ENCODE measurements around the gene MACROD2.
"Not testable (repeated sequence)": the region's sequence is repeated elsewhere in the genome, so short reads cannot be mapped to it uniquely, and the experiment has no call there.

The MACROD2 gene

DNA sequence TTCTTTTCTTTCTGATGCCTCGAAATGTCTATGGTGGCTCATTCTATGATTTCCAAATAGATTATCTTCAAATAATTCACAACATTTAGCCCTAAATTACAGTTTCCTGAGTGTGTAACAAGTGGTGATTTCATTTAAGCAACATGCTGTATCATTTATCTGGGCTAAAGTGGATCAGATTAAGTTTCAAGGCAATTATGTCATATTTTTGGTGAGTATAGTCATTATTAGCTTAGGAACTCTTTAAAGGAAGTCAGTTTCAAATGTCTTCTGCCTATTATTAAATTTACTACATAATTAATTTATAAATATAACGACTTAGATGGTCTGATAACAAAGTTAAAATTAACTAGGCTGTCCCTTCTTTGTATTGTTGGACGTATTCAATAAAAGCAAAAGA, 1190.0 kb downstream of the MACROD2 start:
- TF ChIP-seq, protein P1, sequence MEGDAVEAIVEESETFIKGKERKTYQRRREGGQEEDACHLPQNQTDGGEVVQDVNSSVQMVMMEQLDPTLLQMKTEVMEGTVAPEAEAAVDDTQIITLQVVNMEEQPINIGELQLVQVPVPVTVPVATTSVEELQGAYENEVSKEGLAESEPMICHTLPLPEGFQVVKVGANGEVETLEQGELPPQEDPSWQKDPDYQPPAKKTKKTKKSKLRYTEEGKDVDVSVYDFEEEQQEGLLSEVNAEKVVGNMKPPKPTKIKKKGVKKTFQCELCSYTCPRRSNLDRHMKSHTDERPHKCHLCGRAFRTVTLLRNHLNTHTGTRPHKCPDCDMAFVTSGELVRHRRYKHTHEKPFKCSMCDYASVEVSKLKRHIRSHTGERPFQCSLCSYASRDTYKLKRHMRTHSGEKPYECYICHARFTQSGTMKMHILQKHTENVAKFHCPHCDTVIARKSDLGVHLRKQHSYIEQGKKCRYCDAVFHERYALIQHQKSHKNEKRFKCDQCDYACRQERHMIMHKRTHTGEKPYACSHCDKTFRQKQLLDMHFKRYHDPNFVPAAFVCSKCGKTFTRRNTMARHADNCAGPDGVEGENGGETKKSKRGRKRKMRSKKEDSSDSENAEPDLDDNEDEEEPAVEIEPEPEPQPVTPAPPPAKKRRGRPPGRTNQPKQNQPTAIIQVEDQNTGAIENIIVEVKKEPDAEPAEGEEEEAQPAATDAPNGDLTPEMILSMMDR (IDR thresholded peaks at IDR 0.05; ENCODE audit: insufficient read depth, missing control alignments) = no peak
- DNase-seq (ENCODE audit: insufficient read length, low spot score) (no peak), FAIRE-seq (no peak)

DNA sequence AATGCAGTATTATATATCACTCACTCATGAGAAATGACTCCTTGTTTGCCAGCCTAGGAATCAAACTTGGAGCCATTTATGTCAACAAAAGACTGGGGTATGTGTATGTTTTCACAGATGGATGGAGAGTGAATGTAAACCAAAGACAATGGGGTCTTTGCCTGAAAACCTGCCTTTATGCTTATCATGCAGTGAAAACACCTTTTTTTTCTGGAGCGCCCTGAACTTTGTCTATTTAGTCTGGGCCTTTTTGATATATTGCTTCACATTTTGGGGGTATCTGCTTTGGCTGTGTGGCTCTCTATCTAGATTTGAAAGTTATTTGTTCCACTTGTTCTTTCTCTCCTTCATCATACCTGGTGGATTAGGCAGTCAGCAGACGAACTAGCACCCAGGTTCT, 1190.6 kb downstream of the MACROD2 start:
- DNase-seq (ENCODE audit: insufficient read length, low spot score) (no peak), FAIRE-seq (no peak)
- TF ChIP-seq, protein P1 (IDR thresholded peaks at IDR 0.05; ENCODE audit: insufficient read depth, missing control alignments) = no peak

DNA sequence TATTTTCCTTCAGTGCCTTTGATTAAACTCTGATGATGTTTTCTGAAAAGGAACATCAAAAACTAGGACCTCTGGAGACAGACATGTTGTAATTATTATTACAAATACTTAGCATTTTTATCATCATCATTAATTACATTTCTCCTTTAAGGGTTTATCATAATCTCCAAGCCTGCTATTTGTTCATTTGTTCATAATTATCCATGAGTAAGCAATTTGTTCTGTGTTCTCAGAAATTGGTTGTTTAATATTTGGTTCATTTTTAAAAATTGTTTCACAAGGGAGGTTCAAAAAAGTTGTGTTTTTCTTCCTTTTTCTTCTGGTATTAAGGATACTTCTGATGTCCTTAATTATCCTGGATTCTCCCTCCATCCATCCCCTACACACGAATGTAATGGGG, 1192.3 kb downstream of the MACROD2 start:
- no peak for DNase-seq (ENCODE audit: insufficient read length, low spot score)
- TF ChIP-seq, protein P1 (IDR thresholded peaks at IDR 0.05; ENCODE audit: insufficient read depth, missing control alignments) = no peak
- FAIRE-seq = no peak

DNA sequence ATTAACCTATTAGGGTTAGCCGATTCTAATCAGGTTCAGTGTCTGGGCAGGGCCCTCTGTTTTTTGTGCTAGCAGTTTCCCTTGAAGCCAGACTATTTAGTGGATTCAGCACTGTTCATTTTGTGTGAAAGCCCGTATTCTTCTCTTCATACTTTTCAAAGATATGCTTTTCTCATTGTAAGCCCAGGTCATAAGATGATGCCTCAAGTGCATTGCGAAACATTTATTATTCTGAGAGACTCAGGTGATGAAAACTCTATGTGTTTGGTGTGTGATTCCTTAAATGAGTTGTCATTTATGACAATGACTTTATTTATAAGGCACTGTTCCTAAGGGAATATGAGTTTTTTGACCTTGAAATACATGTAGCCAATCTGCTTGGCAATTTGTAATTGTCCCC, 1193.1 kb downstream of the MACROD2 start:
- TF ChIP-seq, protein P1 (IDR thresholded peaks at IDR 0.05; ENCODE audit: insufficient read depth, missing control alignments) = no peak
- no peak for DNase-seq (ENCODE audit: insufficient read length, low spot score)
- FAIRE-seq = no peak

DNA sequence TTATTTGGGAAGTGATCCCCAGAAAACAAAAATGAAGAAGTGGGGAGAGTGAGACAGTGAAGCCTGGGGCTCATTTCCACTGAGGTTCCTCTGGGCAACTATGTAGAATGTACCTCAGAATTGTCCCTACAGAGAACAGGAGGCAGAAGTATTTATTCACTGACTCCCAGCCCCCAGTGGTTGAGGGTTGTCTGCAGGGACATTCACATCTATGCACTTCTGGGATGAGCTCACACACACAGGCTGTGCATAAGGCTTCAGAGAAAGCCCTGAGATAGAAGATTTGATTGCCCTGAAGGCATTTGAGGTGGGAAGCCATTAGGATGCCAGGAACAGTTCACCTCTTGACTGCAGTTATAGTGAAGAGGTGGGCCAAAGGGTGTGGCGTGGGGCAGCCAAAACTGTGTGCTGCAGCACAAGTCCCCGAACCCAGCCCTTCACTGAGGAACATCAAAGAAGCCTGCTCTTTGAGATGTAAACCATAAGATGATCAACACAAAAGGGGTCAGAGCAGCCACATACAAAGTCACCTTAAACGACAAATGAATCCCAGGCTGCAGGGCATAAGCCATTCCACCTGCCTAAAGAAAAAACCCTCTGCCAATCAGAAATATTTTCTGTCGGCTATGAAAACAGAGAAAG, 1195.9 kb downstream of the MACROD2 start:
- FAIRE-seq = no peak
- TF ChIP-seq, protein P1 (IDR thresholded peaks at IDR 0.05; ENCODE audit: insufficient read depth, missing control alignments) = no peak
- DNase-seq (ENCODE audit: insufficient read length, low spot score) = no peak

DNA sequence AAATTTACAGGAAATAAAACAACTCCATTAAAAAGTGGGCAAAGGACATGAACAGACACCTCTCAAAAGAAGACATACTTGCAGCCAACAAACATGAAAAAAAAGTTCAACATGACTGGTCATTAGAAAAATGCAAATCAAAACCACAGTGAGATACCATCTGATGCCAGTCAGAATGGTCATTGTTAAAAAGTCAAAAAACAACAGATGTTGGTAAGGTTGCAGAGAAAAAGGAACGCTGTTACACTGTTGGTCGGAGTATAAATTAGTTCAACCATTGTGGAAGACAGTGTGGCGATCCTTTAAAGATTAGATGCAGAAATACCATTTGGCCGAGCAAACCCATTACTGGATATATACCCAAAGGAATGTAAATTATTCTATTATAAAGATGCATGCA, 1200.1 kb downstream of the MACROD2 start:
- TF ChIP-seq, protein P1 (IDR thresholded peaks at IDR 0.05; ENCODE audit: insufficient read depth, missing control alignments) = no peak
- no peak for FAIRE-seq
- no peak for DNase-seq (ENCODE audit: insufficient read length, low spot score)

DNA sequence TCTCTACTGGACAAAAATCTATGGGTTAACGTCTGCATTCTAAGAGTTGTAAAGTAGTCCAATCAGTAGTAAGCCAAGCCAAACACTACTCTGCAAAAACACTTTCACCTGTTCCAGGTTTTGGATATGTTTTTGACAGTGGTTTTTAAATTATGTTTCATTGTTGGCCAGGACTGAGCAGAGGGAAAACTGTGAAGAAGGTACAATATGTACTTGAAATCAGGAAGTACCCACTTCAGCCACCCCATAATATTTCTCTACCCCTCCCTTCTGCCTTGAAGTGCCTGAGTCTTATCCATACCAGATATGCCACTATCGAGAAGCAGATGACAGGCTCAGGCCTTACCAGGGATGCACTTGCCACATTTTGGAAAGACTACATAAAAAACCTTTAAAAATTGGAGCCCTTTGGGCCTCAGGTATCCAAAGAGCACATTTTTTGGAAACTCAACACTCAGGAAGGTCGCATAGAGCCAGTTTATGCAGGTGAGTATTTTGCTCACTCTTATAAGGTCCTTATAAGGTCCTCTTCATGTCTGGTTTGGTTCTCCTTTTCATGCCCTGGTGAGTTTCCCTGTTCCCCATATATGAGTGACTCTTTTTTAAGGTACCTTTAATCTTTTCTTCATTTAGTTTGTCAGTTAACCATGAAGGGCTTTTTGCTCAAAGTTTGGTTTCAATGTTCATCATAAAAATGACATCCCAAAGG, 1201.4 kb downstream of the MACROD2 start:
- DNase-seq (ENCODE audit: insufficient read length, low spot score) (no peak), FAIRE-seq (no peak)
- TF ChIP-seq, protein P1 (IDR thresholded peaks at IDR 0.05; ENCODE audit: insufficient read depth, missing control alignments) = no peak

DNA sequence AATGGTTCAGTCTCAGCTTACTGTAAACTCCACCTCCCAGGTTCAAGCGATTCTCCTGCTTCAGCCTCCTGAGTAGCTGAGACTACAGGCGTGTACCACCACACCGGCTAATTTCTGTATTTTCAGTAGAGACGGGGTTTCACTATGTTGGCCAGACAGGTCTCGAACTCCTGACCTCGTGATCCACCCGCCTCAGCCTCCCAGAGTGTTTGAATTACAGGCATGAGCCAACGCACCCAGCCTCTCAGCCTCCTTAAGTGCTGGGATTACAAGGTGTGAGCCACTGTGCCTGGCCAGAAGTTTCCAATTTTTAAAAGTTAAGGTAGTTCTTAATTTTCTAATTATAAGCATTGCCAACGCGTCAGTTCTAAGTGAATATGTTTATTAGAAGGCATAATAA, 1202.7 kb downstream of the MACROD2 start:
- not testable (repeated sequence) for DNase-seq (ENCODE audit: insufficient read length, low spot score); FAIRE-seq

Data from D721Med (cell line).